Spleen (tissue), 11 donors: Measurements from ENCODE around the gene CFL1. TPM values are rescaled to one million over a fixed set of nuclear protein-coding genes. Genes with fewer than 3 reads are reported as not detected.

Experiments used
- DNase-seq: peaks from one replicate; pipeline ENCODE4 v3.0.0-alpha.2; 2020
- H3K27ac ChIP-seq, 8 donors: fragments of 200-600 bp; sonication (generic) in 7 of 8; 1 replicate in 4 of 8; 2 replicates in 4 of 8; pipeline versions ENCODE4 v1.5.0 to v1.8.0; 2016 to 2021; ENCODE audit warnings: inconsistent platforms in 4 of 8, mild to moderate bottlenecking in 4 of 8, moderate library complexity in 1 of 8
- H3K27me3 ChIP-seq, 7 donors: fragments of 200-600 bp; sonication (generic) in 6 of 7; replicated peaks in 1 of 7; 1 replicate in 4 of 7; 2 replicates in 3 of 7; pipeline versions ENCODE4 v1.5.0 to v1.8.0; 2016 to 2021; ENCODE audit warnings: inconsistent platforms in 3 of 7, mild to moderate bottlenecking in 1 of 7
- H3K36me3 ChIP-seq, 6 donors: fragments of 200-600 bp; sonication (generic) in 5 of 6; 1 replicate in 4 of 6; 2 replicates in 2 of 6; pipeline versions ENCODE4 v1.5.0 to v1.8.0; 2016 to 2021; ENCODE audit warnings: inconsistent platforms in 2 of 6
- H3K4me1 ChIP-seq, 6 donors: fragments of 200-600 bp; sonication (generic) in 5 of 6; 1 replicate in 3 of 6; 2 replicates in 3 of 6; pipeline versions ENCODE4 v1.5.0 to v1.8.0; 2016 to 2021; ENCODE audit warnings: inconsistent platforms in 3 of 6
- H3K4me3 ChIP-seq, 8 donors: fragments of 200-600 bp; sonication (generic) in 7 of 8; 1 replicate in 4 of 8; 2 replicates in 4 of 8; pipeline versions ENCODE4 v1.5.0 to v1.8.0; 2016 to 2021; ENCODE audit warnings: inconsistent platforms in 4 of 8, mild to moderate bottlenecking in 4 of 8, moderate library complexity in 2 of 8
- H3K9me3 ChIP-seq, 8 donors: fragments of 200-600 bp; sonication (generic) in 7 of 8; 1 replicate in 4 of 8; 2 replicates in 4 of 8; pipeline versions ENCODE4 v1.5.0 to v1.8.0; 2016 to 2021; ENCODE audit warnings: inconsistent platforms in 4 of 8
- CTCF ChIP-seq, 11 experiments: fragments of 200-600 bp in 7 of 11; fragments of 450-650 bp in 4 of 11; sonication (generic) in 4 of 11; IDR thresholded peaks in 8 of 11; conservative IDR thresholded peaks in 3 of 11; 1 replicate in 7 of 11; 2 replicates in 4 of 11; pipeline versions ENCODE4 v1.4.0 to v1.8.0; 2016 to 2021; ENCODE audit warnings: antibody characterized with exemption in 11 of 11, inconsistent platforms in 4 of 11, mild to moderate bottlenecking in 1 of 11
- POLR2A ChIP-seq, 3 donors: fragments of 450-650 bp; IDR thresholded peaks; one replicate each; pipeline ENCODE4 v1.5.1; 2017; ENCODE audit warnings: antibody characterized with exemption in 3 of 3, mild to moderate bottlenecking in 1 of 3
- POLR2AphosphoS5 ChIP-seq, 3 donors: sonication (generic); formaldehyde crosslinking; IDR thresholded peaks; one replicate each; pipeline ENCODE4 v1.5.1; 2017; ENCODE audit warnings: antibody characterized with exemption in 3 of 3
- WGBS, 5 donors: extraction: QIAGEN DNeasy Blood & Tissue Kit in 3 of 5; methylation state at CpG; one replicate each; pipeline versions ENCODE4 v1.1.5 to v1.1.7; 2013 to 2018; 5-methylcytosine and 5-hydroxymethylcytosine counted together
- intact Hi-C: fragments of 100-400 bp; cut with DNase I; formaldehyde crosslinking; loops from one replicate; pipeline ENCODE4 v1.15.0; 2023; ENCODE audit warnings: low total_unique reads
- polyA plus RNA-seq, 3 donors: library from polyadenylated mRNA; stranded (reverse); fragments of 200-250 nt; gene quantifications; one replicate each; pipeline ENCODE4 v1.2.1, GENCODE V29; 2013
- total RNA-seq, 7 donors: library from RNA; depleted of rRNA in 3 of 7; stranded (reverse); fragments of >200 nt in 3 of 7; fragmentation: NEBNext Ultra II Directional in 4 of 7; extraction: Animal tissue kit (Norgen Biotek cat#: 25700) in 4 of 7; gene quantifications; one replicate each; pipeline versions ENCODE4 v1.1.0 to v1.2.1, GENCODE V29; 2016 to 2021
- donor health status: healthy with polysubstance abuse.
- donor health status: DM: no; HTN: no; CAD: no; lungs with moderate emphysema.
- donor health status: DM: no; HTN: no; CAD: no.
- donor health status: Bipolar disorder and iron deficiency.
- donor health status: healthy.
- donor health status: DM: no; HTN: no; CAD: no.
- donor health status: DM: yes; HTN: yes; CAD: no.

Gene CFL1
- total and polyA plus RNA-seq, 10 donors: 562 to 1,219 (median 865) TPM

GRCh38 chr11:65883058-65883761, 25.2 kb upstream of the CFL1 start:
- Histone ChIP-seq H3K36me3 (peaks cover 0 to 63% (median 38%) of the 10 kb centered on the region in 6 donors), H3K27ac (no peak overlapping the region), H3K9me3 (no peaks in the 10 kb centered on the region), H3K27me3 (no peaks in the 10 kb centered on the region), H3K4me3 (no peak overlapping the region), H3K4me1 (peaks cover 15 to 84% (median 48%) of the 10 kb centered on the region in 6 donors)
- intact Hi-C loops: no loop called here
- WGBS, 5 donors: 88 to 92% (median 91%) methylated on average over 10 to 13 of the region's 13 CpGs
- TF ChIP-seq CTCF (IDR thresholded peaks at IDR 0.05 in 8 of 11, conservative IDR thresholded peaks at IDR 0.05 in 3 of 11) (no peak), POLR2A (IDR thresholded peaks at IDR 0.05) (no peak)
- DNase-seq: peak; percentile 71

- 90 to 96% (median 93%) methylated on average over 26 to 30 of the region's 30 CpGs for WGBS, 5 donors
Measured at GRCh38 chr11:65882120-65883057, 24.4 kb upstream of the CFL1 start.

GRCh38 chr11:65880844-65881421, 23.0 kb upstream of the CFL1 start:
- intact Hi-C loops: no loop called here
- H3K27ac ChIP-seq: peak overlapping the region in 6 of 8 donors; percentile 8 to 79 (median 52)
- DNase-seq: peak; percentile 73
- TF ChIP-seq CTCF (IDR thresholded peaks at IDR 0.05 in 8 of 11, conservative IDR thresholded peaks at IDR 0.05 in 3 of 11) (no peak), POLR2A (IDR thresholded peaks at IDR 0.05) (no peak), POLR2AphosphoS5 (IDR thresholded peaks at IDR 0.05) (peak; percentile 22 to 34 (median 24))
- peak overlapping the region in 3 of 8 donors; percentile 34 to 58 (median 38) for H3K4me3 ChIP-seq
- peaks cover 0 to 48% (median 33%) of the 10 kb centered on the region in 6 donors for H3K36me3 ChIP-seq
- peaks cover 5 to 62% (median 32%) of the 10 kb centered on the region in 6 donors for H3K4me1 ChIP-seq
- H3K27me3 ChIP-seq: no peaks in the 10 kb centered on the region
- no peaks in the 10 kb centered on the region for H3K9me3 ChIP-seq
- 38 to 55% (median 46%) methylated on average over 5 to 7 of the region's 7 CpGs for WGBS, 5 donors

More at GRCh38 chr11:65882120-65883057, 24.4 kb upstream of the CFL1 start:
- Histone ChIP-seq H3K27ac (no peak overlapping the region), H3K4me3 (no peak overlapping the region), H3K27me3 (no peaks in the 10 kb centered on the region), H3K9me3 (no peaks in the 10 kb centered on the region), H3K4me1 (peaks cover 10 to 76% (median 42%) of the 10 kb centered on the region in 6 donors), H3K36me3 (peaks cover 0 to 63% (median 38%) of the 10 kb centered on the region in 6 donors)
- no peak for TF ChIP-seq CTCF (IDR thresholded peaks at IDR 0.05 in 8 of 11, conservative IDR thresholded peaks at IDR 0.05 in 3 of 11)
- TF ChIP-seq POLR2AphosphoS5 (IDR thresholded peaks at IDR 0.05): peak in 1 of 3 donors; percentile 31
- DNase-seq: peak; percentile 72
- intact Hi-C loops: no loop called here
